AG09319 (cell line): Measurements from ENCODE around the gene GAP43.

Source experiments
- DNase-seq: peaks from one replicate; pipeline ENCODE4 v3.0.0-alpha.2; 2010; ENCODE audit warnings: low read depth; ENCODE audit errors: extremely low read depth
- TF ChIP-seq, protein P1 (sequence below): IDR thresholded peaks from 2 replicates; pipeline ENCODE4 v1.5.1; 2011; ENCODE audit warnings: low read depth, mild to moderate bottlenecking, inconsistent platforms, low read length, moderate library complexity

GAP43 gene

DNA sequence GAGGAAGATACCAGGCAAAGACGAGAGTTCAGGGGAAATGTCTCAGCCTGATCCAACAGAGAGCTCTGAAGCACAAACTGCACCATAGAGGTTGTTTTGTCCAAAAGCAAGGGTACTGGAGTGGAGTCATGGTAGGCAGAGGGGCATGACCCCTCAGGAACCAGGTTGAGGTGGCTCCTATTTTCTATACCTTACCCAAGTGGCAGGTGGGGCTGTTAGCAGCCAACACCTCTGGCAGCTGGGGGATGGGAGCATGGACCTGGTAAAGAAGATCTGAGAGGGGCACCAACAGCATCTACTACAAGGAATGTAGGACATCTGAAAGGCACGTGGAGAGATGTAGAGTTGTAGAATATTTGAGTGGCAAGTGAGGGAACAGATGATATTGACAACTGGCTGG is 85.2 kb downstream of the GAP43 start:
- TF ChIP-seq, protein P1, sequence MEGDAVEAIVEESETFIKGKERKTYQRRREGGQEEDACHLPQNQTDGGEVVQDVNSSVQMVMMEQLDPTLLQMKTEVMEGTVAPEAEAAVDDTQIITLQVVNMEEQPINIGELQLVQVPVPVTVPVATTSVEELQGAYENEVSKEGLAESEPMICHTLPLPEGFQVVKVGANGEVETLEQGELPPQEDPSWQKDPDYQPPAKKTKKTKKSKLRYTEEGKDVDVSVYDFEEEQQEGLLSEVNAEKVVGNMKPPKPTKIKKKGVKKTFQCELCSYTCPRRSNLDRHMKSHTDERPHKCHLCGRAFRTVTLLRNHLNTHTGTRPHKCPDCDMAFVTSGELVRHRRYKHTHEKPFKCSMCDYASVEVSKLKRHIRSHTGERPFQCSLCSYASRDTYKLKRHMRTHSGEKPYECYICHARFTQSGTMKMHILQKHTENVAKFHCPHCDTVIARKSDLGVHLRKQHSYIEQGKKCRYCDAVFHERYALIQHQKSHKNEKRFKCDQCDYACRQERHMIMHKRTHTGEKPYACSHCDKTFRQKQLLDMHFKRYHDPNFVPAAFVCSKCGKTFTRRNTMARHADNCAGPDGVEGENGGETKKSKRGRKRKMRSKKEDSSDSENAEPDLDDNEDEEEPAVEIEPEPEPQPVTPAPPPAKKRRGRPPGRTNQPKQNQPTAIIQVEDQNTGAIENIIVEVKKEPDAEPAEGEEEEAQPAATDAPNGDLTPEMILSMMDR: no peak
- no peak for DNase-seq

DNA sequence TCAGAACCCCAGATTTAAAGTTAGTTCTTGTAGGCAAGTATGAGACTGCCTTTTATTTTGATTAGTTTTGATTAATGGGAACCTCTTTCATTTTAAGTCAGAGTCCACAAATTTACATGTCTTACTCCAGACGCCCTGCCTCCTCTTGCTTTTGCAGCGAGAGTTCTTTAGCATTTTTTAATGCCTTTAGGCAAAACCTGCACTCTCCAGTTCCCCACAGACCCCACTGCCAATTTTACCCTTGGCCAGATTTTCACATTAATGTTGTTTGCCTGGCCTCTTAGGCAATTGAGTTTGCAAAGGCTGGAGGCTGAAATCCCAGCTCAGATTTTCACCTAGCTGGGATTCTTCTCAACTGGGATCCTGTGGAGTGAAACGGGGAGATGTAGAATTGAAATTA is 85.8 kb downstream of the GAP43 start:
- TF ChIP-seq, protein P1: no peak
- no peak for DNase-seq

DNA sequence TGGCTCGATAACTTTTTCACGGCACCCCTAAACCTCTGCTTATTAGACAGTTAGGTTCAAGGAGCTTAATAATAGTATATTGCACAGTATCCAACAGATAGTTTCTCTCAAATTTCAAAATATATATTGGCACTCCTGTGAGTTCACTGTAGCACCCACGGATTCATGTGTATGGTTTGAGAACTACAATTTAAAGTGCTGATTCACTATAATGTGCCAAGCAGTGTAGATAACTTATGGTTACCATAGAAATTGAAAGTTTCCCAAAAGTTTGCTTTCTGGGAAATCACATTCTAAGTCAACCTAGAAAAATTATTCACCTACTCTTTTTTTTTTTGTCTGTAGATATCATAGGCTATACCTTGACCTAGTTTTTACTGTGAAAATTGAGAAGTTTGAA is 86.6 kb downstream of the GAP43 start:
- TF ChIP-seq, protein P1: no peak

DNA sequence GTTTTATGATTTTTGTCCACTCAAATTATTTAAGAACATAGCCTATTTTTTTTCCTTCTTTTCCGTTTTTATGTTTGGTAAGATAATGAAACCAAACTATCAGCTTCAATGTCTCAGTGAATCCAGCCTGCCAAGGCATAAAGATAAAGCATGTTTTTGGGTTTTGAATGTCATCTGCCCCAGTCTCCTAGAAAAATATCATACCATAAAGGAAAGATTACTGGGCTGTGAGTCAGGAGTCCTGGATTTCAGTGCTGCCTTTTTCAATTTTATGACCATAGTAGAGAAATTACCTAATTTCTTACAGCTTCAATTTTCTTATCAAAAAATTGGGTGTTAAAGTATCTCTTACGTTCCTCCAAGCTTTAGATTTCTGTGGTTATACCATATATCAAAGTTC is 87.5 kb downstream of the GAP43 start:
- DNase-seq: no peak

More for the DNA sequence above, 86.6 kb downstream of the GAP43 start:
- DNase-seq: no peak

DNA sequence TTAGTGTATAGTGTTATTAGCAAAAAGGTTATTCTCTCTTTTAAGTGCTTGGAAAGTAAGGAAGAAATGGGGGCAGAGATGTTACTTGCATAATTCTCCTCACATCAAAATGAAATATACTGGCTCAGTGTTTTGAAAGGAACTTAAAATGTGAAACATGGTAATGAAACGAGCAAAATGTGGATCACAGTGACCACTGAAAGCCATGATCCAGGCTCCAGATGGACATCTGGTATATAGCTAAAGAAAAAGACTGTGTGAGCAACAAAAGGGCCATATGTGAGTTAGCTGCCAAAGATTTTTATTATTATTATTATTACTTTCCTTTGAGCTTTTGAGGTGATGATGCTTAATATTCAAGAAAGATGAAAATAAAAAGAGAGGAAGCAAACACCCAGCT is 89.6 kb downstream of the GAP43 start:
- TF ChIP-seq, protein P1: no peak
- DNase-seq: no peak

More for the DNA sequence above, 87.5 kb downstream of the GAP43 start:
- TF ChIP-seq, protein P1: no peak

DNA sequence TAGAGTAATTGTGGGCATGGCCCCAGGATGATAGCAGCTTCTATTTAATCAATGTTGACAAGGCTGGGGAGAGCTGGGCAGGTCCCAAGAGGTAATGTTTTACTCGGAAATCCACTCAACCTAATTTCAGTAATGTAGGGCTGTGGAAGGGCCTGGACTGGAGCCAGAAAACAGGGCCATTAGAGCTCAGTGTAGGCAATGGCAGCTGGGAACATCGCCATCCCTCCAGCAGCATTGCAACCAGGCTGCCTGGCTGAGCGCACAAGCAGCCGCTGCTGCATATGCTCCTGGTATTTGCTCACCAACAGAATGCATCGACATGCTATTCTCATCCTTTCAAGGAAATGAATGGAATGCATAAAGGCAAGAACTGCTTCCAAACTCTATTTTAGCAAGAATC is 90.0 kb downstream of the GAP43 start:
- no peak for DNase-seq
- TF ChIP-seq, protein P1: no peak

DNA sequence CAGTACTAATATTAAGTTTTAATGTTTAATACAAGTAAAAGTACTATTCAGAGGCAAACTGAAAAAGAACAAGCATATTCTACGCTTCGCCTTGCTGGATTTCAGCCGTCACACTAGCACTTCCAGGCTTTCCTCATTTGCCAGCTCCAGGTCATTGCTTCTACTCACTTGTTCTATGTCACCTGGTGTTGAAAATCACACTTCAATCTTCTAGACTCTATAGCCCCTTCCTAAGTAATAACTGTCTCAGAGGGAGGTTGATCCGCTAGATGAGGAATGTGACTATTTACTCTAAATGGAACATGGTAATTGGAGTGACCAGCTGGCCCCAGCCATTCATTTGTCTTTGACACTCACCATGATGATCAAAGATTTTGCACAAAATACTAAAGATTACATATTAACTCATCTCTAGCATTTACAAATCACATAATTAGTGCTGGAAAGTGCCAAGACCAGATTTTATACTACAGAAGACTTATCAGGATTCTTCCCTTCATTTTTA is 92.0 kb downstream of the GAP43 start:
- TF ChIP-seq, protein P1: no peak

More for the DNA sequence above, 92.0 kb downstream of the GAP43 start:
- DNase-seq: no peak
